SHP77 treated with DMSO at 0.1 percent for 48 hours (cell line): Measurements from ENCODE around the gene KRT81.

ENCODE experiments used
- DNase-seq: peaks from one replicate; lab custom pipeline; 2025; lab: John Stamatoyannopoulos, UW

Gene KRT81

GRCh38 chr12:52291267-52291935 is at the start of gene KRT81:
TSS of gene KRT81 (minus strand) at chr12:52291534. CDS start at chr12:52291465, 69 bp downstream.
- no peak for DNase-seq

- no peak for DNase-seq
These were observed 47.1 kb upstream of the KRT81 start for GRCh38 chr12:52338241-52338960.

GRCh38 chr12:52337054-52337453 is 45.7 kb upstream of the KRT81 start:
- no peak for DNase-seq

- DNase-seq = no peak
These were observed 45.3 kb upstream of the KRT81 start for GRCh38 chr12:52336641-52337040.

GRCh38 chr12:52335598-52336262 is 44.4 kb upstream of the KRT81 start:
- no peak for DNase-seq

GRCh38 chr12:52334185-52334584 is 42.9 kb upstream of the KRT81 start:
- DNase-seq = no peak

DNA sequence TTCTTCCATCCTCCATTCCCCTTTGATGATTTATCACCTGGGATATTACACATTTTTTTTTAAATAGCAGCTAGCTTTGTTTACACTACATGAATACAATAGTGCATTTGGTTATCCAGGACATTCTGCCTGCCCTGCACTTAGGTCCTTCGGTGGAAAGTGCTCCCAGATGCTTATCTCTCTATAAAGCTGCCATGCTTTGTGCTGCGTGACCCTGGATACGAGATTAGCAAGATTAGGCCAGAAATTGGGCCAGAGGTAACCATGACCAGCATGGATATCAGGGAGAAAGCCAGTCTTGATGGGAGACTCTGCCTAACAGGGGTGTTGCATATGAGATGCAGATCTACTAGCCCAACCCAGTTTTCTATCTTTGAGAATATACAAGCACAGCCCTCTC is 42.0 kb upstream of the KRT81 start:
- no peak for DNase-seq

DNA sequence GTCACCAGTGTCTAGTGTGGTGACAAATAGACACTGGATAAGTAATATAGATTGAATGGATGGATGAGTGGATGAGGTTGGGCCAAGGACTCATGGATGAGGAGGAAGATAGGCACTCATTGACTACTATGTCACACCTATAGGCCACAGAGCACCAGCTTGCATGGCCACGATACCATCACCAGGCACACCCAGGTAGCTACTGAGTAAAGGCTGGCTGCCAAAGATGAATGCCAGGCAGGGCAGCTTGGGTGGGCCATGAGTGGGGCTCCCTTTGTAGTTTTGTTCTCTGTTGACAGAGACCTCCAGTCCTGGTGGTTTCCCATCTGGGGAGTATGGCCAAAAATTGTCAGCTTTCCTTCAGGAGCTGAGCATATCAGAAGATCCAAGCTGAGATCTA is 41.0 kb upstream of the KRT81 start:
- DNase-seq = no peak

DNA sequence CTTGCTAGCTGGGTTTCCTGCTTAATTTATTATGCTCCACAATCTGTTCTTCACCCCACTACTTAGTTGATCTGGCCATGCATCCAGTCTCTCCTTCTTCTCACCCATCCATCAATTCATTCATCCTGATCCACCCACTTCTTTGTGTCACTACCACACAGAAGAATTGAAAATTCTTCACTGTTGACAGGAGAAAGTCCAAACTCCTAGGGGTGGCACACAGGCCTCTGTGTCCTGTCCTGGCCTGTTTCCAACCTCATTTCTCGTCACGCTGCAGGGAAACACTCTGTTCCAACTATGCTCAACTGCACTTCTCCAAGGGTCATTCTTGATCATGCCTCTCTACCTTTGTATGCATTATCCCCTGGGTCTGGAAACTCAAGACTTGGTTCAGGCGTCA is 40.5 kb upstream of the KRT81 start:
- DNase-seq = no peak

- no peak for DNase-seq
These were observed 39.7 kb upstream of the KRT81 start for GRCh38 chr12:52331039-52331438.

DNA sequence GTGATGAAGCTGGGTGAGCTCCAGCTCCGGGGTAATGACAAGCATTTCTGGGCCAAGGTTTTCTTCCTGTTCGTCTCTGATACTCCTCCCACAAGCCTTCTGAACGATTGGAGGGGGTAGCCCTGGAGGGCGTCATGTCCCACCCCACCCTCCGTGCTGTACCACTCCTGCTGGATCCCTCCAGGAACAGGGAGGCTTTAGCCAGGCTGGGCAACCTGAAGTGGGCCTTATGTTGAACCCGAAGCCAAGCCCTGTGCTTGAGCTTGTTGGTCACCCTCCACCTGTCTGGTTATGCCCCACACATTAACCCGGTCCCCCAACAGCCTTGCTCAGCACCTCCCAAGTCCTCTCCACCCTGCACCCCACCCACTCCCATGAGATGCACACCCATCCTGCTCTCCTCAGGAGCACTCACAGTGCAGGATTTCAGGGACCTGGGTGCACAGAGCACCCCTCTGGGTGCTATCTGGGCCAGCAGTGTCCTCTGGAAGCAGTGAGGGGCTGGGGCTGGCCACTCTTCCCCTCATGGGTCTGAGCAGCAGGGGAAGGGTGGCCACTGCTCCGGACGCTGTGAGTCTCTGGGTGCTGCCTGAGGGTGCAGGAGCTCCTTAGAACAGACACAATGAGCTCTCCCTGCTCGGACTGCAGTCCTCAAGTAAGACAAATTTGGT is 36.6 kb upstream of the KRT81 start:
- no peak for DNase-seq

GRCh38 chr12:52327052-52327829 is 35.9 kb upstream of the KRT81 start:
- DNase-seq = peak; percentile 64

DNA sequence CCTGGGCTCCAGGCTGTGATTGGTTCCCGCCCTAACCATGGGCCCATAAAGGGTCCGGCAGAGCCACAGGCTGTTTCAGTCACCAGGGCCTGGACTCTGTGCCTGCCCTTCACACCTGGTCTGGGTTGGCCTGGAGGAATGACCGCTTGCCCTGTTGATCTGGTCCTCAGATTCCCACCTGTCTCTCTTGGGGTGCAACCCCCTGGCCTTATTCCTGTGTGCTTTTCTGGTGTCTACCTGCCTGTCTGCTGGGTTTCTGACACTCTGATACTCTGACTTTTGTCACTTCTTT is 32.8 kb upstream of the KRT81 start:
- no peak for DNase-seq

DNA sequence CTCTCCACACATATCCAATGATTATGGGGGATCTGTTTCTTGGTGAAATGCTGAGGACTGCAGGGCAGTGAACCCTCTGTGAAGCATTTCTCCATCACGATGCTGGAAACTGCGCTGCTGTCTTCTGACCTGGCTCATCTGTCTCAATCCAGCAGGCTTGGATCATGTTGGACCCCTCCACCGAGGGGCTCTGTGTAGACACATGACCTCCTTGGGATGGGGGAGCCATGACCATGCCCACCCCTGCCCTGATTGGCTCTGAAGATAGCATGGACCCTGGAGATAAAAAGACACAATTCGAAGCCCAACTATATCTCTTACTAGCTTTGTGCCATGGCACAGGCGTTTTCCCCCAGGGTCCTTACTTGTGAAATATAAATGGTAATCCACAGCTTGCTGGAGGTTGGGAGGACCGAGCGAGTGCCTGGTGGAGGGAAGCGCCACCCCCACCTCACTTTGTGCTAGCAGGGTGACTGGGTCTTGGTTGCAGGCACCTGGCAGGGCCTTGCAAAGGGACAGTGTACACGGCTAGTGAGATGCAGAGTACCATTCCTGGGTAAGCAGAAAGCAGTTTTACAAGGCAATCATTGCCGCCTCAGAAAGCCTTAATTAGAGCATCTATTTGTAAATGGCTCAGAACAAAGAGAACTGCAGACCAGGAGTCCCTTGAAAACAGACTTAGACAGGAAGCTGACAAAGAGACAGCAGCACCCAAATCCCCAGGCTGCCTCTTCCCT is 32.2 kb upstream of the KRT81 start:
- DNase-seq = no peak

DNA sequence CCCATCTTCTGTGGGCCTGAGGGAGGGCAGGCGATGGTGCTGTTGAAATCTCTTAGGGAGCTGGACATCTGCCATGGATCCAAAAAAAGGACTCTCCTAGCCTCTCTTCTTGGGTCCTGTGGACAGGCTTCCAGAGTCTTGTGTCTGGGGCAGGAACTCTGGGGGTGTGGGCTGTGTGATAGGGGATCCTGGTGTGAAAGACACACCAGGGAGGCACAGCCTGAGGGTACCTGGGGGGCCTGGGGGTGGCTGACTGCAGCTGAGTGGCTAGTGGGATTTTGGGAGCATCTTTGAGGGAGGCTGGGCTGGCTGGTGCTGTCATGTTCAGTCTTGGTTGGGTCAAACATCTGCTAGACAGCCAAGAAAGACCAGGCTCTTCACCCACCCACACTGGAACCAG is 31.7 kb upstream of the KRT81 start:
- DNase-seq = no peak

GRCh38 chr12:52322069-52322468 is 30.7 kb upstream of the KRT81 start:
- DNase-seq = no peak

DNA sequence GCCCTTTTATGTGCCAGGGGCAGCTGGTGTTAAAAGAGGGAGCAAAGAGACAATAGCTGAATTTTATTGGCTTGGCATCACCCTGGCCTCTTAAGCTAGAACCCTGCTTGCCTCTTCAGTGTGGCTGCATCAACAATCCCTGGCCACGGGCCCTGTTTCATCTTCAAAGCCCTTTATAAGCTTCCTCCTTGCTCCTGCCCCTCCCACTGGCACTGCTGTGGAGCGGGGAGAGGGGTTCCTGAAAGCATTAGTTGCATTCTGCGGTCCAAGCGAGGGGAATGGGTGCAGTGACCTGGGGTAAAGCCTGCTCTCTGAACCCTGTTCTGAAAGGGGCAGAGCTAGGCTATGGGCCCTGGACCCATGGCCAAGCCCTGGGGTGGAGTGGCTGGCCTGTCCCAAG is 30.1 kb upstream of the KRT81 start:
- DNase-seq = no peak

GRCh38 chr12:52320784-52321400 is 29.6 kb upstream of the KRT81 start, which contains the start of gene KRT83:
TSS of gene KRT83 (minus strand) at chr12:52321398. CDS start at chr12:52321335, 63 bp downstream.
- DNase-seq = no peak

- no peak for DNase-seq
These were observed 27.8 kb upstream of the KRT81 start for GRCh38 chr12:52319097-52319496.

- no peak for DNase-seq
These were observed 27.1 kb upstream of the KRT81 start for GRCh38 chr12:52318241-52318990.
